Mammary epithelial cell (primary cell): ENCODE measurements around the gene FTH1.

Experiments
- CTCF ChIP-seq, 2 donors: IDR thresholded peaks in 1 of 2; conservative IDR thresholded peaks in 1 of 2; 2 replicates each; pipeline ENCODE4 v1.5.1; 2011 to 2012; ENCODE audit warnings: inconsistent platforms in 2 of 2, low read length in 2 of 2, mild to moderate bottlenecking in 2 of 2, control low read depth in 1 of 2, low read depth in 1 of 2; ENCODE audit not compliant: insufficient read depth in 1 of 2; ENCODE audit errors: extremely low read depth in 1 of 2
- EZH2 ChIP-seq: IDR thresholded peaks from 2 replicates; pipeline ENCODE4 v1.6.1; 2012; ENCODE audit warnings: low read length, inconsistent platforms, borderline replicate concordance

GRCh38 chr11:61972672-61973475, 5.4 kb upstream of the FTH1 start:
- TF ChIP-seq EZH2 (no peak), CTCF (conservative IDR thresholded peaks at IDR 0.05 in 1 of 2, IDR thresholded peaks at IDR 0.05 in 1 of 2; ENCODE audit: extremely low read depth in 1 of 2, insufficient read depth in 1 of 2, low read depth in 1 of 2, low read length in 2 of 2) (no peak)
